Activated naive CD4-positive, alpha-beta T cell treated with anti-CD3 and anti-CD28 coated beads, Interleukin-2, amount 10 ng/mL, durations not matched to agents 7 days and 5 days (primary cell): Measurements from ENCODE around the gene HP1BP3.
A peak's percentile ranks its signal among the peaks of the same experiment; 100 is the strongest.
"Not testable (repeated sequence)": the region's sequence is repeated elsewhere in the genome, so short reads cannot be mapped to it uniquely, and the experiment has no call there.

Experiments
- CTCF ChIA-PET: fragments of 350-600 bp; sonication (Branson Sonifier 250); formaldehyde crosslinking; loops from one replicate; lab custom pipeline; 2021; ENCODE audit warnings: antibody characterized with exemption; lab: Charles Lee
- DNase-seq: peaks from one replicate; pipeline ENCODE4 v3.0.0-alpha.2; 2020
- H3K27ac Mint-ChIP-seq: one replicate; pipeline ENCODE4 v1.8.0; 2021; ENCODE audit warnings: mild to moderate bottlenecking, moderate library complexity, mixed read lengths
- H3K27me3 Mint-ChIP-seq: one replicate; pipeline ENCODE4 v1.8.0; 2021; ENCODE audit warnings: mild to moderate bottlenecking, mixed read lengths
- H3K36me3 Mint-ChIP-seq: one replicate; pipeline ENCODE4 v1.8.0; 2021; ENCODE audit warnings: mixed read lengths
- H3K4me1 Mint-ChIP-seq: one replicate; pipeline ENCODE4 v1.8.0; 2021; ENCODE audit warnings: mixed read lengths
- H3K4me3 Mint-ChIP-seq: one replicate; pipeline ENCODE4 v1.8.0; 2021; ENCODE audit warnings: mild to moderate bottlenecking, moderate library complexity, mixed read lengths
- H3K9me3 Mint-ChIP-seq: one replicate; pipeline ENCODE4 v1.8.0; 2021; ENCODE audit warnings: mixed read lengths

The HP1BP3 gene

DNA sequence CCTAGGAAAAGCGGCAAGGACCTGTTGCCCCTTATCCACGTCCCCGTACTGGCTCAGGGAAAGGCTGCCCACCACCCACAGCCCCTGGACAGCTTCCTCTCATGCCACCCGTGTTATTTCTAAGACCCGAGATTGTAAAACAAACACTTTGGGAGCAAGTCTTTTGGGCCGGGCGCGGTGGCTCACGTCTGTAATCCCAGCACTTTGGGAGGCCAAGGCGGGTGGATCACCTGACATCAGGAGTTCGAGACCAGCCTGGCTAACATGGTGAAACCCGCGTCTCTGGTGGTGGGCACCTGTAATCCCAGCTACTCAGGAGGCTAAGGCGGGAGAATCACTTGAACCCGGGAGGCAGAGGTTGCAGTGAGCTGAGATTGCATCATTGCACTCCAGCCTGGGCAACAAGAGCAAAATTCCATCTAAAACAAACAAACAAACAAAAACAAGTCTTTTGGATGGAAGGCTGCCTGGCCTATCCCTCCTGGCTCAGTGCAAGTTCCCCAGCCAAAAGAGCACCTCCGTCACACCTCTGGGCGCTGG, 68.7 kb downstream of the HP1BP3 start:
- H3K4me3 Mint-ChIP-seq = peak overlapping the region; percentile 48
- H3K4me1 Mint-ChIP-seq = peaks cover 15% of the 10 kb centered on the region
- CTCF ChIA-PET = interaction anchor here (0.7 kb wide), 1 partner anchor 22 kb away, joined by 3 read pairs; no protein-coding TSS in a partner anchor
- peaks cover 69% of the 10 kb centered on the region for H3K27me3 Mint-ChIP-seq
- not testable (repeated sequence) for H3K27ac Mint-ChIP-seq, H3K9me3 Mint-ChIP-seq, H3K36me3 Mint-ChIP-seq
- peak; percentile 18 for DNase-seq

DNA sequence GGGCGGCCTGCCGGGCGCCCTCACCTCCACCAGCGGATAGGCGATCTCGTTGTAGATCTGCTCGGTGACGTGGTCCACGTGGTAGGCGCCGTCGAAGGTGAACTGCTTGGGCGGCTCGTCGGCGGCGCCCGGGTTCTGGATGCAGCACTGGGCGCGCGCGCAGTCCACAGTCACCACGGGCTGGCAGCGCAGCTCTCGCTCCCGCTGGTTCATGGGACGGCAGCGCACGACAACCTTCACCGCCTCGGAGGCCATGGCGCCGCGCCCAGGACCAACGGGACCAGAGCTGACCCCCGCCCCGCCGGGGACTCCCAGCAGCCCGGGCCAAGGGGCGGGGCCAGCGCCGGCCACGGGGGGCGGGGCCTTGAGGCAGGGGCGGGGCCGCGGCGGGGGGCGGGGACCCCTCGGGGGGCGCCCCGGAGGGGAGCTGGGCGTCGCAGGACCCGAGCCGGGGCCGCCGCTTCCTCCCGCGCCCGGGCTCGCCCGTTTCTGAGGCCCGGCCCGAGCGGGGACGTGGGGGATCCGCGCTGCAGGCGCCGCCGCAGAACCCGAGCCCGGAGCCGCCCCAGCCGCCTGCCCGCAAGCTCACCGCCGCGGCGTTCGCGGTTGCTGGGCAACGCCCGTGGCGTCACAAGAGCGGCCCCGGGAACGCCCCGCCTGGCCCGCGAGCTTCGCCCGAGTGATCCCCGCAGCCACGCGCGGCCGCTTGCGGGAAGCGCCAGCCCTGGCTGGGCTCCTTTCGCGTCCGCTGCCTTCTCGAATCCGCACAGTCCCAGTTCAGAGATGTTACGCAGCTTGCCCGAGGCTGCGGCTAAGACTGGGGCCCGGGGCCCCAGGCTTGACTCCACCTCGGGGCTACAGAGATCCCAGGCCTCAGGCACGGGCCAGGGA, 69.4 kb downstream of the HP1BP3 start, which contains the start of gene KIF17:
KIF17 (minus strand) TSS at position 556 of the 891 bp plus-strand sequence; CDS start at position 255, 301 bp downstream.
- Mint-ChIP-seq H3K27ac (no peak within 1 kb of the TSS), H3K27me3 (peaks cover 72% of the 10 kb centered on the region), H3K4me1 (peaks cover 15% of the 10 kb centered on the region), H3K4me3 (peak within 1 kb of the TSS; percentile 60), H3K9me3 (no peaks in the 10 kb centered on the region), H3K36me3 (peaks cover 3% of the 10 kb centered on the region)
- CTCF ChIA-PET = no interaction called here
- peak; percentile 77 for DNase-seq

DNA sequence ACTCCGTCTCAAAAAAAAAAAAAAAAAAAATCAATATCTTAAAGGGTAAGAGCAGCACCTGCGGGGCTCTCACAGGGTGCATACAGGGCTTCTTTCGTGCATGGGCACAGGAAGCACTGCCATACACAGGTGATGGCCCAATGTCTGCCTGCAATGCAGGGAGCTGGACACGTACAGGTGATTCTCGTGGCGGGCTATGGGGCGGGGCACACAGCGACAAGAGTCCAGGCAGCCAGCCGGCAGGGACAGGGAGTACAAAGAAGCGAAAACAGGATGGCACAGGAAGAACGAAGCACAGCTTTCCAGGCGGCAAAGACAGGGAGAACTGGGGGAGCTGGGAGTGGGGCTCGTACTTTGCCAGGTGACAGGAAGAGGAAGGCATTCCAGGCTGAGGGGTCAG, 70.9 kb downstream of the HP1BP3 start:
- DNase-seq = no peak
- H3K36me3 Mint-ChIP-seq = peaks cover 3% of the 10 kb centered on the region
- CTCF ChIA-PET = no interaction called here
- no peak overlapping the region for H3K27ac Mint-ChIP-seq
- no peak overlapping the region for H3K4me3 Mint-ChIP-seq
- peaks cover 15% of the 10 kb centered on the region for H3K4me1 Mint-ChIP-seq
- H3K9me3 Mint-ChIP-seq = no peaks in the 10 kb centered on the region
- H3K27me3 Mint-ChIP-seq = peaks cover 63% of the 10 kb centered on the region

DNA sequence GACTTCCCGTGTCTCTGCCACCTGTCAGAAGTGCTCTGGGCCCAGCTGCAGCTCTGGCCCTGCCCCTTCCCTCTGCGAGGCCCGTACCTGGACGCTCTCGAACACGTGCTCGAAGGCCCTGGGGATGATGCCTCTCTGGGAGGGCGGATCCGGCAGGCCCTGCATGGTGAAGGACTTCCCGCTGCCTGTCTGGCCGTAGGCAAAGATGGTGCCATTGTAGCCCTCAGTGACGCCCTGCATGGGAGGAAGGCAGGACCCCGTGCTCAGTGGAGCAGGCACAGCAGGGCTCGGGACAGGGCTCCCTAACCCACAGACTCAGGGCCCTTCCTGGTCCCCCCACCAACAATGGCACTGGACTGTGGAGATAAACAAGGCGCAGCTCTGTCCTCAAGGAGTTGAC, 71.7 kb downstream of the HP1BP3 start:
- no peak for DNase-seq
- Mint-ChIP-seq H3K27ac (no peak overlapping the region), H3K4me3 (no peak overlapping the region), H3K27me3 (peaks cover 60% of the 10 kb centered on the region), H3K36me3 (peaks cover 3% of the 10 kb centered on the region), H3K9me3 (no peaks in the 10 kb centered on the region), H3K4me1 (peaks cover 15% of the 10 kb centered on the region)
- CTCF ChIA-PET = no interaction called here

DNA sequence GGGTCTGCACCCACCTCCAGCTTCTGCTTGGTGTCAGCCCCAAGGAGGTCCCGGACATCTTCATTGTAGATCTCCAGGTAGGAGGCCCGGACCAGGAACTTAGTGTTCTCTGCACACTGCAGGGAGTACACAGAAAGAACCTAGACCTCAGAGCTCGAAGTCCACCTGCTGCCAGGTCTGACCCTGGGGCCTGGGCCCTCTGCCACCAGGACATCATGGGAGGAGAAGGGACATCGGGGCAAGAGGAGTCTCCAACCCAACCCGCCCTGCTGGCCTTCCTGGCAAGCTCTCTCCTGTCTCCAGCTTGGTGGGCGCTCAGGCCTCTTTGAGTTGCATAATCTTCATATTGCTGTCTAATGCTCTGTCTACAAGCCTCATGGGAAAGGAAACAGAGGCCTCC, 73.7 kb downstream of the HP1BP3 start:
- H3K4me3 Mint-ChIP-seq = no peak overlapping the region
- peaks cover 12% of the 10 kb centered on the region for H3K4me1 Mint-ChIP-seq
- CTCF ChIA-PET = interaction anchor here (0.7 kb wide), 1 partner anchor 427 kb away, joined by 4 read pairs; no protein-coding TSS in a partner anchor
- peaks cover 51% of the 10 kb centered on the region for H3K27me3 Mint-ChIP-seq
- no peaks in the 10 kb centered on the region for H3K36me3 Mint-ChIP-seq
- H3K27ac Mint-ChIP-seq = no peak overlapping the region
- no peak for DNase-seq
- no peaks in the 10 kb centered on the region for H3K9me3 Mint-ChIP-seq

DNA sequence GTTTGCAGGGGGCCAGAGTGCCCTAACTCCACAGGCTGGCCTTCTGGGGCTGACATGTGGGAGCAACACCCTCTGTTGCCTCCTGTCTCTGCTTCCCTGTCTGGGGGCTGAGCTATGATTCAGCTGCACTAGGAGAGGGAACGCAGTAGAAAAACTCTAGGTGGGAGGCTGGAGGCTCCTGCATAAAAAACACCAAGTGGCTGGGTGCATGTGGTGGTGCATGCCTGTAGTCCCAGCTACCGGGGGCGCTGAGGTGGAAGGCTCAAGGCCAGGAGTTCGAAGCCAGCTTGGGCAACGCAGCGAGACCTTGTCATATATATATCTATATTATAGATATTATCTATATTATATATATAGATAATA, 74.9 kb downstream of the HP1BP3 start:
- CTCF ChIA-PET = no interaction called here
- H3K27ac Mint-ChIP-seq = no peak overlapping the region

DNA sequence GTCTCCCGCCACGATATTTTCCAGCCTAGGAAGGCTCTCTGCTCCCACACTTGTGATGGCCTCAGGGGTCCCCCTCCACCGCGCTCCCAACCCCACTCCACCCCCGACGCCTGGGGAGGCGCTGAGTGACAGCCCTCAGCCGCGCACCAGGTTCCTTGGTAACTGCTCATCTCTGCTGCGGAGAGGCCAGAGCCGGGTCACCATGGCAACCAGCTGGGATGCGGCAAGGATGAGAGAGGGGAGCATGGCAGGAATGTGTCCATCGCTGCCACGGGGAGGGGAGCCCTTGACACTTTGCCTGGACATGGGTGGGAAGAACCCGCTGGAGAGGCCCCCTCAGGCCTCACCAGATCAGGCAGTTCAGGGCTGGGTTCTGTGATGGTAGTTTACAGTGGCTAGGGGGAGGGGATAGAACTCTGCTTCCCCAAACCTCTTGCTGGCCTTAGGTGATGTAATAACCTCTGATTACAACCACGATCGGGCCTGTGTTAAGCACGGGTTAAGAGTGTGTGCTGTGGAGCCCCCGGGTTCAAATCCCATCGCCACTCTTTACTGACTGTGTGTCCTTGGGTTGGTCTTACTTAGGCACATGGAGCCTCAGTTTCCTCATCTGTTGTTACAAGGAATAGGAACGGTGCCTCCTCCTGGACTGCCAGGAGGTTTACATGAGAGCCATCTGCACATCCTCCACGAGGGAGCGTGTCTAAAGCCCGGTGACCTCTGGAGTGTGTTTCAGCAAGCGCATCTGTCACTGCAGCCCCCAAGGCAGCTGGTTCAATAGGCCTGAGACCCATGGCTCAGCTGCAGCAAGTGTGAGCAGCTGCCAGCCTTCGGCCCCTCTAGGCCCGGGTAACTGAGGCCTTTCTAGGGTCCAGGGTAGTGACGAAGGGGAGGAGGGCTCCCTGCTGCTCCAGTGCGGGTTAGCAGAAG, 75.6 kb downstream of the HP1BP3 start:
- H3K27me3 Mint-ChIP-seq = peaks cover 50% of the 10 kb centered on the region
- no peak overlapping the region for H3K27ac Mint-ChIP-seq
- CTCF ChIA-PET = no interaction called here
- no peaks in the 10 kb centered on the region for H3K36me3 Mint-ChIP-seq
- H3K9me3 Mint-ChIP-seq = no peaks in the 10 kb centered on the region
- H3K4me1 Mint-ChIP-seq = peaks cover 4% of the 10 kb centered on the region
- no peak for DNase-seq
- no peak overlapping the region for H3K4me3 Mint-ChIP-seq

More for the DNA sequence above, 74.9 kb downstream of the HP1BP3 start:
- no peaks in the 10 kb centered on the region for H3K9me3 Mint-ChIP-seq
- H3K4me3 Mint-ChIP-seq = no peak overlapping the region
- no peak for DNase-seq
- peaks cover 8% of the 10 kb centered on the region for H3K4me1 Mint-ChIP-seq
- no peaks in the 10 kb centered on the region for H3K36me3 Mint-ChIP-seq
- H3K27me3 Mint-ChIP-seq = peaks cover 50% of the 10 kb centered on the region

DNA sequence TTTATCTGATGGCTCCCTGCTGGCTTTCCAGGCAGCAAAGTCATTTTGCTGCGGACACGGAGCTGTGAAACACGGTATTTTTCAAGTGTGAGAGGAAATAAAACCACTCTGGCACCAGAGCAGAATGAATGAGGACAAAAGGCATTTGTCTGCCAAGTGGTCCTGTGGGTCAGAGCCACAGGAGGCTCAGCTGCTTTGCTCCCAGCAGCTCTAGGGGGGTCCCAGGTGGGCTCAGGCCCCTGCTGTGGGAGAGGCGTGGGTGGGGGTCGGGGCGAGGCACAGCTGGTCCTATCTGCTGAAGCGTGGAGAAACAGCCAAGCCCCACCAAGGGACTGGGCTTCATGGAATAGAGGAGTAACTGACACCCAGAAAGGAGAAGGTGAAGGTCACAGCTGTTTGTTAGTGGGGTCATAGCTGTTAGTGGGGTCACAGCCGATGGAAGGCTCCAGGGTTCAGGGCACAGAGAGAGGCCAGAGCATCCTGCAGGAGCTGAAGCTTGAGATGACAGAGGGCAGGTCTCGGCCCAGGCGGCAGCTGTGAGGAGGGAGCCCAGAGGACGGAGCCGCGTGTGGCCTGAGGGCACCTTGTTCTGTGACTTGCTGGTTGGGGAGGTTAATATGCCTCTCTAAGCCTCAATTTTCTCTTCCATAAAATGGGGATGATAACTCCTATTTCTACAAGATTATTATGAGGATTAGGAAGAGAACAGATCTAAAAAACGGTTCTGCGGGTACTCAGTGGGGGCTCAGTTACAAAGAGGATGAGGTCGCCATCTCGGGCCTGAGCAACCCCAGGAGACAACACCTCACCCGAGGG, 76.4 kb downstream of the HP1BP3 start:
- H3K9me3 Mint-ChIP-seq = no peaks in the 10 kb centered on the region
- no peak for DNase-seq
- H3K36me3 Mint-ChIP-seq = no peaks in the 10 kb centered on the region
- H3K4me3 Mint-ChIP-seq = no peak overlapping the region
- no peak overlapping the region for H3K27ac Mint-ChIP-seq
- CTCF ChIA-PET = no interaction called here
- no peaks in the 10 kb centered on the region for H3K4me1 Mint-ChIP-seq
- peaks cover 42% of the 10 kb centered on the region for H3K27me3 Mint-ChIP-seq

DNA sequence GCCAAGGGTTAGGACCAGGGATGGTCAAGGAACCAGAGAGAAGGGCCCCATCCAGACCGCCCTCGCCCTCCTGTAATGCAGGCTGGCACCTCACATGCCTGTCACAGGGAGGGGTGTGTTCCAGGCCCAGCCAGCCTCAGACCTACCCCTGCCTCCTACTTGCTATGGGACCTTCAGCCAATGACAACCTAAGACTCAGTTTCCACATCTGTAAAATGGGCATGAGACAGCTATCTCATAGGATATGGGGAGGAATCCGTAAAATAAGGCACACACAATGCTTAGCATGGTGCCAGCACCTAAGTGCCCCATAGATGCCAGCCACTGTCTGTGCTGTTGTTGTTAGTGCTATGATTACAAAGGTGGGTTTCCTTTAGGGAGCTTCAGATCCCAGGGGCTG, 77.2 kb downstream of the HP1BP3 start:
- H3K4me3 Mint-ChIP-seq = no peak overlapping the region
- H3K9me3 Mint-ChIP-seq = no peaks in the 10 kb centered on the region

DNA sequence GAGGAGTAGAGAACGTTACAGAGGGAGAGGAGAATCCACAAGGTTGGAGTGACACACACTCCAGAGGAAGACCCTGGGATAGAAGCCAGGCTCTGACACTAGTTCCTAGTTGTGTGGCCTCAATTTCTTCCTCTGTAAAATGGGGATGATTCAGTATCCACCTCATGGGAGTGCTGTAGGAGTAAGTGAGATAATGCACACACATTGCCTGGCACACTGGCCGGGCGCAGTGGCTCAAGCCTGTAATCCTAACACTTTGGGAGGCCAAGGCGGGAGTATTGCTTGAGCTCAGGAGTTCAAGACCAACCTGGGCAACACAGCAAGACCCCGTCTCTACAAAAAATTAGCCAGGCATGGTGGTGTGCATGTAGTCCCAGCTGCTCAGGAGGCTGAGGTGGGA, 78.2 kb downstream of the HP1BP3 start:
- H3K9me3 Mint-ChIP-seq = no peaks in the 10 kb centered on the region

More for the DNA sequence above, 77.2 kb downstream of the HP1BP3 start:
- peaks cover 41% of the 10 kb centered on the region for H3K27me3 Mint-ChIP-seq
- DNase-seq = no peak
- CTCF ChIA-PET = interaction anchor here (3.0 kb wide), 1 partner anchor 13 kb away, joined by 7 read pairs; no protein-coding TSS in a partner anchor
- no peaks in the 10 kb centered on the region for H3K36me3 Mint-ChIP-seq
- H3K27ac Mint-ChIP-seq = no peak overlapping the region
- no peaks in the 10 kb centered on the region for H3K4me1 Mint-ChIP-seq

DNA sequence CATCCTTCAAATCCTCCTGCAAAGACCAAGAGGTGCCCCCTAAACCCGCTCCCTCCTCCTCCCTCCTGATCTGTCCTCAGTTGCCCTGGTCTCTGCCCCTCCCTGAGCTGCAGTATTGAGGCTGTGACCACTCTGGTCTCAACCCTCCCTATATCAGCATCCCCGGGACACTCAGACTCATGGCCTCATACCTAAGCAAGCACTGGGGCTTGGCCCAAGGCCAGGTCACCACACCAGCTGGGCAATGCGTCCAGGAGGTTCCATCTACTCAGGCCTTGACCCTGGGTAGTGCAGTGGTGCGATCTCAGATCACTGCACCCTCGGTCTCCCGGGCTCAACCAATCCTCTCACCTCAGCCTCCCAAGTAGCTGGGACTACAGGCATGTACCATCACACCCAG, 79.0 kb downstream of the HP1BP3 start:
- CTCF ChIA-PET = interaction anchor here (1.5 to 3.0 kb wide), 2 partner anchors 11 to 13 kb away, joined by 4 to 7 read pairs; no protein-coding TSS in a partner anchor
- H3K4me1 Mint-ChIP-seq = no peaks in the 10 kb centered on the region
- DNase-seq = no peak
- H3K9me3 Mint-ChIP-seq = no peaks in the 10 kb centered on the region
- H3K27ac Mint-ChIP-seq = no peak overlapping the region
- H3K27me3 Mint-ChIP-seq = peaks cover 37% of the 10 kb centered on the region
- no peaks in the 10 kb centered on the region for H3K36me3 Mint-ChIP-seq
- no peak overlapping the region for H3K4me3 Mint-ChIP-seq

More for the DNA sequence above, 78.2 kb downstream of the HP1BP3 start:
- H3K4me3 Mint-ChIP-seq = no peak overlapping the region
- H3K27me3 Mint-ChIP-seq = peaks cover 42% of the 10 kb centered on the region
- no peaks in the 10 kb centered on the region for H3K4me1 Mint-ChIP-seq
- no peak overlapping the region for H3K27ac Mint-ChIP-seq
- CTCF ChIA-PET = interaction anchor here (3.0 kb wide), 1 partner anchor 12 kb away, joined by 7 read pairs; no protein-coding TSS in a partner anchor
- DNase-seq = no peak
- no peaks in the 10 kb centered on the region for H3K36me3 Mint-ChIP-seq

DNA sequence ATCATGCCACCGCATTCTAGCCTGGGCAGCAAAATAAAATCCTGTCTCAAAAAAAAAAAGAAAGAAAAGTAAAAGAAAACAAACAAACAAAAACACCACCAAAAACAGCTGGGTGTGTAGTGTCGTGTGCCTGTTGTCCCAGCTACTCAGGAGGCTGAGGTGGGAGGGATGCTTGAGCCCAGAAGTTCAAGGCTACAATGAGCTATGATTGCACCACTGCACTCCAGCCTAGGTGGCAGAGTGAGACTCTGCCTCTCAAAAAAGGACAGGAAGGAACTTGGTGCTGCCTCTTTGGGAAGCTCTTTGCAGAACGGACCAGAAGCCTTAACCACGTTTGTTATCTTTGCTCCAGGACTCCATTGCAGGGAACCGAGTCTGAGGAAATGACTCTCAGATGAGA, 80.3 kb downstream of the HP1BP3 start:
- CTCF ChIA-PET = interaction anchor here (0.7 to 1.5 kb wide), 4 partner anchors 10 to 510 kb away, joined by 3 to 4 read pairs (median 3); no protein-coding TSS in a partner anchor
- Mint-ChIP-seq H3K9me3 (no peaks in the 10 kb centered on the region), H3K4me1 (no peaks in the 10 kb centered on the region), H3K36me3 (no peaks in the 10 kb centered on the region), H3K27me3 (peaks cover 37% of the 10 kb centered on the region), H3K27ac (no peak overlapping the region), H3K4me3 (no peak overlapping the region)
- no peak for DNase-seq

DNA sequence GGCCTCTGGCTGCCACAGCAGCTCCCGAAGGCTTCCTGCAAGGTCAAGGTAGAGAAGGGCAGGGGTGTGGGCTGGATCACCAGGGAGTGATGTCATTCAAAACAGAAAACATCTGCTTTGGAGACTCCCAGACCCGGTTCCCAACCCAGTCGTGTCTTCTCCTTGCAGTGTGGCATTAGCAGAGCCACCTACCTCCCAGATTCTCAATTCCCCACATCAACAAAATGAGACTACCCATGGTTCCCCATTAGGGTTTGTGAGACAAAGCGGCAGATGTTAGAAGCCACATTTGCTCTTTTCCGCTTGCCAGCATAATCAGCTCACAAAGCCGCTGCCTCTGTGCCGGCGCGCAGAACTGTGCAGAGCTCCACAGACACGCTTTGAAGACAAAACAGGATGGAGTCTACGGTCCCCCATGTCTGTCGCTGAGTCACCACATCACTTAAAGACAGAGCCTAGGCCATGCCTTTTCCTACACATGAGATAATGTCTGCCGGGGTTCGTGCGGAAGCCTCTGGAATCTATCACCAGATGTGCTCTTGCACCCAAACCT, 81.8 kb downstream of the HP1BP3 start:
- no peak overlapping the region for H3K4me3 Mint-ChIP-seq
- no peaks in the 10 kb centered on the region for H3K36me3 Mint-ChIP-seq
- DNase-seq = no peak
- no peak overlapping the region for H3K27ac Mint-ChIP-seq
- H3K4me1 Mint-ChIP-seq = no peaks in the 10 kb centered on the region
- H3K9me3 Mint-ChIP-seq = no peaks in the 10 kb centered on the region
- CTCF ChIA-PET = no interaction called here
- H3K27me3 Mint-ChIP-seq = peaks cover 35% of the 10 kb centered on the region
